ENCODE results near the gene AFF2.

- TF ChIP-seq YY1 (IDR thresholded peaks at IDR 0.05; ENCODE audit: insufficient read depth, insufficient read length) (no peak), SUZ12 (IDR thresholded peaks at IDR 0.05; ENCODE audit: extremely low read depth, insufficient read depth, insufficient read length) (no peak), ZNF274 (IDR thresholded peaks at IDR 0.05; ENCODE audit: low read depth, low read length) (no peak)
Measured at GRCh38 chrX:148500423-148501385, at the start of gene AFF2.

Data from NT2/D1 (cell line).